ENCODE data around the gene RHBDD1.

The RHBDD1 gene

DNA sequence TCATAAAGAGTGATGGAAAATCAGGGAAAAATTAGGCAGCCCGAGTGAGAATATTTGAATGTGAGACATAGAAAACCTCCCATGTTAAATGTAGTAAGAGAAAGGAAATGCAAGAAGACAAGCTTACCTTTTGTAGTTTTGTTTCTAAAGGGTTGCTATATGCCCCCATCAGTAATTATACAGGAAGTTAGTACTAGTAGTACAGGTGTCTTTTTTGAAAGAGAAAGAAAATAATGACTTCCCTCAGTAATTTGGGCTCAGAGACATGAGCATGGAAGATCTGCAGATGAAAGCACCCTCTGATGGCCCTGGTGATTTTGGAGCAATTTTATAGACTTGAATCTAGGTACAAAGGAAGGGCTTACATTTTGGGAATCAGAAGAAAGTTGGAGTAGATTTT is 80.8 kb downstream of the RHBDD1 start:
- DNase-seq (ENCODE audit: low spot score): no peak

DNA sequence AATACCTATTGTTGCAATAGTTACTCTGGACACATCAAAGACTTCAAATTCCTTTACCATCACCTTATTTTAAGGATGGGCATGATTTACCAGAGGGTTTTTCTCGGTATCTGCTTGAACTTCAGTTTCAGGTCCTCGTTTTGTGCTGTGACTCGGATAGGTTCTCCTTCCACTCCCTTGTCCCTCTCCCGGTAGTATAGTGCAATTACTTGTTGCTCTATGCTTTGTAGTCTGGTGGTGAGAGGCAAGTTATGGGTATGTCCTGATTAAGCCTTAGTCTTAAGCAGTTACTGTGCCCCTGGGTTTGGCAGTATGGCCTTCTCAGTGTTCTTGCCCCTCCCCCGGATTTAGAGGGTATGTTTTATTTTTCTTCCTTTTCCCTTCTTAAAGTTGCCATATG is 96.6 kb downstream of the RHBDD1 start:
- no peak for DNase-seq (ENCODE audit: low spot score)

DNA sequence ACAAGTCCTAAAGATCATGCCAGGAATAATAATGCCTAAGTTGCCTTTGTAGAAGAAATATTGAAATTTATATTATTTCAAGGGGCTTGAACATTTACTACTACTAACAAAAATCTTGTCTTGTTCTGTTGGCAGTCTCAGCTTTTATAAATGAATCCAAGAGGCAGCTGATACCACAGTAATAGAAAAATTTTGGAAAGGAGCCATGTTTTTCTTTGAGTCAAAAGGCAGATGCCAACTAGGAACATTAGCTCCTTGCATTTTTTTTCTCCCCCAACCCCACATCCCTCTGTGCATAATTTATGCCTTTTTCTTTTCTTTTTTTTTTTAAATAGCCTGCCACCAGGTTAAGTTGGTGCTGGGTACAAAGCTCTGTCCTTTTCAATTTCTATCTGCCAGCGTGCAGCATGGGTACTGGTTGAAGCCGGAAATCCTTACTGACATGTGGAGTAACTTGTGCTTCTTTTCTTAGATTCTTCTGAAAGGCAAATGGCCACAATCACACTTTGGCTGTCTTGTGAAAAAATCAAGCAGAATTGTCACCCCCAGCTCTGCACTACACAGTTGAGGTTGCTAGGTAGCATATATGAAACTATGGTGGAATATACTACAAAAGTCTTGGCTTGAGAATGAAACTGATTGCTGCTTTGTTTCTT is 98.8 kb downstream of the RHBDD1 start:
- no peak for DNase-seq (ENCODE audit: low spot score)

DNA sequence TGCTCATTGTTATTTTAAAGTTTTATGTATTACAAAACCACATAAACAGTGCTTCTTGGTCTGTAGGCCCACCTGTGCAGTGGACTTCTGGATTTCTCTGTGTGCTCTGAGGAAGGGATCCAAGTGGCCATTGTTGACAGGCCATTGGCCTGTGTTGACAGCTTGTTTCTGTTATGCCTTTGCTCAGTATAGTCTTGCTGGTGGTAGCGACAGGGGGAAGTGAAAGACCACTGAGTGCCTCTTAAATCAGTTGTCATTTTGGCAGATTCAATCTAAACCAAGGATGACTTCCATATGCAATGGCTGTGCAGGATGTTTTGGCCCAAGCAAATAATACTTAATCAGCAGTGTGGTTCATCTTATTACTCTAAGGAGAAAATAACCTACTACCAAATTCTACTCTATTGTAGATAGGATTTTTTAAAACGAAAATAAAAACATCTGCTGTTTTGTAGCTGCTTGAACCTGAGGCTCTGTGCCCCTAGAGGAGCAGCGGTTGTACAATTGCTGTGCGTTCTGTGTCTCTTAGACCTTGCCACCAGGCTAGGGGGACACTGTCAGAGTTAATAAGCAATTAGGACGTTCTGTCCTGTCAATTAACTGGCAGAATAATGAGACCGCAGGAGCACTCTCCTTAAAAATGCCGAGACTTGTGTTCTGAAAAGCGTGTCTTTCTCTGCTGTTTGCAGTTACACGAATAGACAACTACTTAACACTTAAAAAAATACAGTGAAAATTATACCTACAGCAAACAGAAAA is 108.2 kb downstream of the RHBDD1 start:
- DNase-seq (ENCODE audit: low spot score): no peak

DNA sequence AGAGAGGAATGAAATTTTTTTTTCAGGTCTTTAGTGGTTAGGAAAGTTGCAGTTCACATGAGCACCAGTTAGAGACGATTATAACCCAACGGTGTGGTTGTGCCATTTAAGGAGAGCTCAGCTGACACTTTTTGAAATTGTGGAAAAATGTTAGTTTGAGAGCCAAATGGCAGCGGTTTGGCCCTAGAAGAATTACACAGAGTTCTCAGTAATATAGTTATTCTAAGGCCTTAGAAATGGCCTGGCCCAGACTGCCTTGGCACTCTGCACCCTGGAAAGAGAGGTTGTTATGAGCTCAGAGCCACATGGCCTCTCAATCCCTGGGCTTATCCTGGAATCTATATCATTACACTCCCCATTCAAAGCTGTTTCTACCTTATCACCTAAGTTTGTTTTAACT is 117.4 kb downstream of the RHBDD1 start:
- DNase-seq (ENCODE audit: low spot score): no peak

DNA sequence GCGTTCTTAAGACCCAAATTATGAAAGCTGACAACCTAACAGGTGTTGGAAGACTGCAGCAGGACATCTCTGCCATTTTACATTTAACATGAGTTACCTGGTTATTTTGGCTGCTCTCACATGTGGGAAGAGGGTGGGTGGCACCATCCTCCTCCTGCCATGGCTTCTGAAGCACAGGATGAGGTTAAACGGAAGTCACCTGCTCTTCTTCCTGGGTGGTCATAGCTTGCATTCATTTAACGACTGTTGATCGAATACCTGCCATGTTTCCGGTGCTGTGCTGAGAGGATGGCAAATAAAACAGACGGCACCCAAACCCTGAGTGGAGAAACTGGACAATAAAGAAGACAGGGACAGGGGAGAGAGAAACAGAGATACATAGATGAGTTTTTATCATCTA is 118.0 kb downstream of the RHBDD1 start:
- no peak for DNase-seq (ENCODE audit: low spot score)

DNA sequence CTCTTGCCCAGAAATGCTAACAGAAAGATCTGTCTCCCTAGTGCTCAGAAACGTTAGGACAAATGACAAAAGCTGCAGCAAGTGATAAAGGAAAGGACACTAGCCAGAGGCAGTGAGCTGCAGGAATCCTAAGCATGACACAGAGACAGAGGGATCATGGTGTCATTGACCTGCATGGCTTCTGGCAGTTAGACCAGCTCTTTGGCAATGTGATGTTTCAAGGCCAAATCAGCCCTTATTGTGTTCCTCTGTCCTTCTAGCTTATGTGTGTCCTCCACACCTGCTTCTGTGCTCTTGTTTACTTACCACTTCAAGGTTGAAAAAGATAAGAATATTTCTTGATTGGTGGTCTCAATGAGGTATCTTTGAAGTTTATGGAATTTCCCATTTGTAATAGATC is 120.8 kb downstream of the RHBDD1 start:
- DNase-seq (ENCODE audit: low spot score): no peak

DNA sequence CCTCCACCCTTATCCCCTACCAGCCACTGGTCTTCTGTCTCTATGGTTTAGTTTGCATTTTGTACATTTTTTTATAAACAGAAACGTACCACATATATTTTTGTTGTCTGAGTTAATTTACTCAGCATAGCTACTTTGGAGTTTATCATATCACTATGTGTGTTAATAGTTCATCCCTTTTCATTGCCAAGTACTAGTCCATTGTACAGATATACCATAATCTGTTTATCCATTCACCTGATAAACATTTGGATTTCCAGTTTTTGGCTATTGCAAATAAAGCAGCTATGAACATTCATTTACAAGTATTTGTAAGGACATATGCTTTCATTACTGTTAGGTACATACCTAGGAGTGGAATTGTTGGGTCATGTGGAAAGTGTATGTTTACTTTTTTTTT is 123.6 kb downstream of the RHBDD1 start:
- no peak for DNase-seq (ENCODE audit: low spot score)

DNA sequence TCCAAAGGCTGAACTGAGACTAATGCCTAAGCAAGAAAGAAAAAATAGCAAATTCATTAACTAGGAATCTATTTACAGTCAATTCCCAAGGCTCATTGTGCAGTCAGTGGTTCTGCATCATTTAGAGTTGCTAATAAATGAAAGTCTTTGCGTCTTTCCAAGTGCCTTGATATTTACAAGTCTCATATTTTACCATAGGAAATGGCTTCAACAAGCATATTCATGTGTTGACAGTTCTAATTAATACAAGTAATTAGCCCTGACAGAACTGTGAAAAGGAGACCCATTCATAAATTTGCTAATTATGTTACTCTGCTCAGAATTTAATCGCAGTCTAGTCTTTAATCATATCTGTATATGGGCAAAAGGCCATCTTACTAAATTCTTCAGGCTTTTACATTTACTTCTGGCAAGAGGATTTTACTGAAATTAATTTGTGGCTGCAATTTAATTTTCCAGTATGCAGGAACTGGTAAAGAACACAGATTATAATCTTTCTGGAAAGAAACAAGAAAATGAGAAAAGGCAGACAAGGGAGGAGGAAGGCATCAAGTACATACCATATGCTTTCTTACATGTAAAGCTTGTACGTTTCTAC is 126.4 kb downstream of the RHBDD1 start:
- no peak for DNase-seq (ENCODE audit: low spot score)

DNA sequence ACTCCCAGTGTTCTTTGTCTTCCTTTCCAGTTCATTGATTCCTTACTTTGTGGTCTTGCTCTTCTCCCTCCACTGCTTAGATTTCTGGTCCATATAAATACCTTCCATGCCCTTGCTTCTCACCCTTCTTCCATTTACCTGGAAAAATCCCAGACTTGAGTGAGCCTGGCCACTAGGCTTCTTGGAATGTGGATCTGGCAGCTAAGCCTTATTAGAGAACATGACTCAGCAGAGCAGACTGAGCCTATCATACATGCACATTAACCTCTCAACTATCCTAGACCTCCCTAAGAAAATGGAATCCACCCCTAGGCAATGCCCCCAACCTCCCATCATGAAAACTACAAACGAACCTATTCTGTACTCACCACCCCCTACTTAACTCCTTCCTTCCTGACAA is 127.7 kb downstream of the RHBDD1 start:
- DNase-seq (ENCODE audit: low spot score): no peak

DNA sequence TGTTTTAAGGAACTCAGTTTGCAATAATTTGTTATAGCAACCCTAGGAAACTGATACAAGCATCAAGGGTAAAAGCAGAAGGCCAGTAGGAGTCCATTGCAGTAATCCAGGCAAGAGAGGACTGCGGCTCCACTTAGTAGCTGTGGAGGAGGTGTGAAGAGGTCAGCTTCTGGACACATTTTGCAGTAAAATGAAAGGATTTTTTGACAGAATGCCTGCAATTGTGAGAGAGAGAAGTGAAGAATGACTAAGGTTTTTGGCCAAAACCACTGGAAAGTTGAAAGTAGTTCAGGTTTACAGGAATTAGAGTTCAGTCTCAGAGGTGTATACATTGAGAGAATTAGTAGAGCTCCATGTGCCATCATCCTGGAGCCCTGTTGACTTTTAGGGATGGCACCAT is 129.5 kb downstream of the RHBDD1 start:
- no peak for DNase-seq (ENCODE audit: low spot score)

DNA sequence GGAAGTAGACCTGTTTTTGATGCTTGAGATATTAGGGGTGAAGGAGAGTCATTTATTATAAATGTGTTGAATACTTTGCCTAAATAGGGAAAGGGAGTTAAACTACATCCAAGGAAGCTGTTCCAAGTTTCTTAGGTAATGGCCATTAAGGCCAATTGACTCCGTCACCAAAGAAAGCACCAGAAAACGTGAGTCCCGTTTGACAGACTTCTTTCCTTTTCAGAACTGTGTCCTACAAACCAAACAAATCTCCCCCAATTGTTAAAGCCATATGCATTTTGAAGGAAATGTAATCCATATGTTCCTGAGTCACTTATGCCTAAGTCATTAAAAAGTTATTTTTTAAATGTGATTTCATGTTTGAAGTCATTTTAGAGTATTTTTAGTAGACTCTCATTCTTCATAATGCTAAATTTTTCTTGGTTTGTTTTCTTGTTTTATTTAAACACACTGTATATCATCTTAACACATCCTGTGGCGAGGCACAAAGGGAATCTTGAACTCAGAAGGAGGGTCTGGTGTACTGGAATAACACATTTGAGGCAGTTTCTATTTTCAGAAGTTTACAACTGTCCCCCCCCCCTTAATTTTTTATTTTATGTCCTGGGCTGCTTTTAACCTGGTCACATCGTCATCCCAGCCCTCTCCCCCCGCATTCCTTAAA is 133.7 kb downstream of the RHBDD1 start:
- DNase-seq (ENCODE audit: low spot score): no peak

DNA sequence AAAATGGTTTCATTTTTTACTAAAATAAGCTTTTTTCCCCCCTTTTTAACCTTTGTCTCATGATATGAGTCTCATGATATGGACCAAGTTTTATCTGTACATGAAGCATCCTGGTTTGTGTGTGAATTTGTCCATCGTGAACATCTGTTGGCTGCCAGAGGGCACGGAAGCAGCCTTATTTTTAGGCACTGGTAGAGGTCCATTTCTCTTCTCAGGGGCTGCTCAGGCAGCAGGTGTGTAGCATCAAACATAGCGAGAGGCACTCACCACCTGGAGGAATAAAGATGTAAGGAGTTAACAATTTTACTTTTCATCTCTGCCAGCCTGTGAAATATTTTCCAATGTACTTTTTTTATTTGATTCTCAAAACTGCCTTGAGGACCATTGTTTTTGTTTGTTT is 134.5 kb downstream of the RHBDD1 start:
- no peak for DNase-seq (ENCODE audit: low spot score)

DNA sequence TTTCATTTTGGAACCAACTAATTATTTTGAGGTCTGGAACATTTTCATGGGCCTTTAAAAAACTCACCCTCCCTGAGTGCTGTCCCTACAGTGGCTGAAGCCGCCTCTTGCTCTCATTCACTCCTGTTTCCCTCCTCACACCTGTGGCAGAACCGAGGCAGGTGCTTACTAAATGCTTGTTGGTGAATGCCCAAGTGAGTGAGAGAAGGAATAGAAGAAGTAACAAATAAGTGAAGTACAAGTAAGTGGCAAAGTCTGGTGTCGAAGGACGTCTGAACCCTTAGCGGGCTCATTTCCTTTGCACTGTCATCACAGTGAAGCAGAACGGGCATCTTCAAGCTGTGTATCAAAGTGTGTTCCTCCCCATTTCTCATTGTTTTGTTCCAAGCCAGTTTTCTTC is 135.2 kb downstream of the RHBDD1 start:
- no peak for DNase-seq (ENCODE audit: low spot score)

DNA sequence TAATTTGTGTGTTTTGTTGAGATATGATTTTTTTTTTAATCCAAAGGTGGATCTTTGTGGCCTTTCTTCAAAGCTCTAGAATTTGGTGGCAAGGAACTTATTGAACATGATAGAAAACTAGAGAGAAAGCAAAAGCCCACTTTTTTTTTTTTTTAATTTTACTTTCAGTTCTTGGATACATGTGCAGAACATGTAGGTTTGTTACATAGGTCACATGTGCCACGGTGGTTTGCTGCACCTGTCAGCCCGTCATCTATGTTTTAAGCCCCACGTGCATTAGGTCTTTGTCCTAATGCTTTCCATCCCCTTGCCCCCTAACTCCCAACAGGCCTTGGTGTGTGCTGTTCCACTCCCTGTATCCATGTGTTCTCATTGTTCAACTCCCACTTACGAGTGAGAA is 135.9 kb downstream of the RHBDD1 start:
- no peak for DNase-seq (ENCODE audit: low spot score)

DNA sequence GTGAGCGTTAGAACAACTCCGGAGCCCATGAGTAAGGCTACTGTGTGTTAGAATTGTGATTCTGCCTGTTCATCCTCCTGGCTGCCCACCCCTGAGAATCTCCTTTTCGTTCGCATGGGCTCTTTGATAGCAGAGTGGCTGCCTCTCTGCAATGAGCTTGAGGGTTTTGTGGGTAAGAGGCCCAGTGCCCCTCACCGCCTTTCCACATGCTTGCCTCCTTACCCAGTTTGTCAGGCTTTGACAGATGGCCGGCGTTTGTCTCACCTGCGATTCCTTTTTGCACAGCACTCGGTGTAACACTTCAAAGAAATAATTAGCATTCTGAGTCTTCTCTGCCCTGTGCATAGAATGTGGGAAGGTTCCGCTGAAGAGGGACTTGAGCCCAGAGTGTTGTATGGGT is 138.0 kb downstream of the RHBDD1 start:
- no peak for DNase-seq (ENCODE audit: low spot score)

DNA sequence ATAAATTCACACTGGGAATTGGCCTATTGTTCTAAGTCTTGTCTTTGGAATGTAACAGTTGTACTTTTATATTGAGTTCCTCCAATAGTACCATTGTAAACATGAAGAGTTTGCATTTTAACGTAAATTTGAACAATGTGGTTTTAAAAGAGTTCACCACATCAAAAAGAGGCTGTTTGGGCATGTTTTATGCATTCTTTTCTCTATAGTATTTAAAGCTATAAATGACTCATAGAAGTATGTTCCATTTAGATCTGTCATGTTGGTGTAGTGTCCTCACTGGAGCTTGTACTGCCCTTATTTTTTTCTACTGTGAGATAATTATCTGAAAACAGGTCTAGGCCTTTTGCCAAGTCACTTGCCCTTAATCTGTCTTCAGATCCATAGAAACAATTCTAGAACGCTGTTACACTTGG is 141.9 kb downstream of the RHBDD1 start:
- DNase-seq (ENCODE audit: low spot score): no peak

DNA sequence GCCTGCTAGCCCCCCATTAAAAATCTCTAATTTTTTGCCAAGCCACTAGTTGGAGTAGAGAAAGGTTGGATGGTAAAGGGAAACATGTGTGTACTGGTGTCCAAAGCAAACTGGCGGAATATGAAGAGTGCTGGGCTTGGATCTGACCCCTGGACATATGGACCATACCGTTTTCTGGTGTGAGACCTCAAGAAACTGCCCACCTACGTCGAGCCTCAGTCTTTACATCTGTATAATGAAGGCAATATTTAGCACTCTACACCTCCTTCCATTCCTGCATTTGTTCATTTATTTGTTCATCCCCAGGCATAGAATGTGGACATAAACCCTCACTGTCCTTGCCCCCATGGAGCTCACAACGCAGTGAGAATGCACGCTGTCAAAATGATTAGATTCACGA is 142.4 kb downstream of the RHBDD1 start:
- DNase-seq (ENCODE audit: low spot score): no peak

DNA sequence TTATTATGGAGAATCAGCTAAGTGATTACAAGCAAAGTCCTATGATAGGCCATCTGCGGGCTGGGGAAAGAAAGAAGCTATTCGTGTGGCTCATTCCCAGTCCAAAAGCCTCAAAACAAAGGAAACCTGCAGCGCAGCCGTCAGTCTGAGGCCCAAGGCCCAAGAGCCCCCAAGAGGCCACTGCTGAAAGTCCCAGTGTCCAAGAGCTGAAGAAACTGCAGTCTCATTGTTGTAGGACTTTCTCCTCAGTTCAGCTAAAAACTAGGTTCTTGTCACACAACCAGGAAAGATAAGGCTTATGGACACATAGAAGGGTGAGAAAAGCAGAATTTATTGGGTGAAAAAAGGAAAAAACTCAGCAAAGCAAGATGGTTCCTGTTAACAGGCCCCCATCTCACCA is 143.2 kb downstream of the RHBDD1 start:
- DNase-seq (ENCODE audit: low spot score): no peak

DNA sequence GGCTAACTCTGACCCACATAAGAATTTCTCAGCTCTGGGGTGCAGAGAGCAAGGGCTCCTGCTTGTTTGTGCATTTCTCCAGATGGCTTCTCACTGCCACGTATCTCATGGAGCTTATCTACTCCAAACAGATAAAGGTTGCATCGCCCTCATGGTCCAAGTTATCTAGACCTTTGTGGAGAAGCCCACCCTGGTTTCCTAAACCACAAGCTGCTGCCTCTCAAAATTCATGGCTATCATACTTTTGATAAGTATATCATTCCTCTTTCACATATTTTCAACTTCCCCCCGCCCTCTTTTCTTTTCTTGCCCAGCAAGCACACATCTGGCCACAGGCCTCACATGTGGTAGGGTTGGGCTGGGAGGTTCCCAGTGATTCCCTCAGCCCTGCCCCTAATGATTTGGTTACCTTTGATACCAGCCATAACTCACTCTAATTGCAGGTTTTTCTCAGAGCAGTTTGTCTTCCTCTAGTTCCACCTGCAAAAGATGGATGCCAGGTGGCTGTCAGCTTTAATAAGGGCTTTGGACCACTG is 146.0 kb downstream of the RHBDD1 start:
- DNase-seq (ENCODE audit: low spot score): no peak

DNA sequence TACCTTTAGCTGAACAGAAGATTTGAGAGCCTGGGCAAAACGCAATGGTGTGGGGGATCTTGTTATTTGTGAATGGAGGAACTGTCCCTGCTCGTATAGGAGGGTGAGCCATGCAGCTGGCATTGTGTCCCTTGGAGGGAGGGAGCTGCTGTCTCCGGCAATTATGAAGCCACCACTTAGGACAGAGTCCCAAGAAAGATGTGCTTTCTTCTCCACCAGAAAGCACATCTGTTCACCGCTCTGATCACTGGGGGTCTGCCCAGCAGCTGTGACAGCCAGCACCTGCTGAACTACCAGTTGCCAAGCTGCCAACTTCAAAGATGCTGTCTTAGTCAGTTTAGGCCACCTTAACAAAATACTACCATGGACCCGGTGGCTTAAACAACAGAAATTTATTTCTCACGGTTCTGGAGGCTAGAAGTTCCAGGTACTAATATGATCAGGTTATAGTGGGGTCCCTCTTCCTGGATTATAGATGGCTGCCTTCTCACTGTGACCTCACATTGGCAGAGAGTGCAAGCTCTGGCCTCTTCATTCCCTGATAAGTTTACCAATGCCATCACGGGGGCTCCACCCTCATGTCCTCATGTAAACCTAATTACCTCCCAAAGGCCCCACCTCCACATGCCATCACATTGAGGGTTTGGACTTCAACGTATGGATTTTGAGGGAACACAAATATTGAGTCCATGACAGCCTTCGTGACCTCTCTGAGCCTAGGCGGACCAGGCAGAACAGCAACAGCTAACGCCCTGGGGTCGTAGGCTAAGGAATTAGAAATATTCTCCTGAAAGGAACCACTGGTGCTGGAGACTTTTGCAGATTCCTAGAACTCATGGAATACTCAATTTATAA is 148.3 kb downstream of the RHBDD1 start:
- DNase-seq (ENCODE audit: low spot score): no peak
